ENCODE results near the gene EPS8.
"Not testable (repeated sequence)": the region's sequence is repeated elsewhere in the genome, so short reads cannot be mapped to it uniquely, and the experiment has no call there.

EPS8 gene

GRCh38 chr12:15770021-15770420 is 19.2 kb downstream of the EPS8 start:
- no peak for DNase-seq (ENCODE audit: low spot score in 2 of 2)
- ATAC-seq (replicated peaks; ENCODE audit: extremely low read depth, poor library complexity, severe bottlenecking): no peak
- no peaks in the 10 kb centered on the region for H3K4me1 Mint-ChIP-seq
- H3K36me3 Mint-ChIP-seq (ENCODE audit: insufficient read depth): no peaks in the 10 kb centered on the region
- H3K27me3 Mint-ChIP-seq: peaks cover 25% of the 10 kb centered on the region
- no peak overlapping the region for H3K4me3 Mint-ChIP-seq
- no peak overlapping the region for H3K27ac Mint-ChIP-seq (ENCODE audit: low read depth)
- no peaks in the 10 kb centered on the region for H3K9me3 Mint-ChIP-seq

DNA sequence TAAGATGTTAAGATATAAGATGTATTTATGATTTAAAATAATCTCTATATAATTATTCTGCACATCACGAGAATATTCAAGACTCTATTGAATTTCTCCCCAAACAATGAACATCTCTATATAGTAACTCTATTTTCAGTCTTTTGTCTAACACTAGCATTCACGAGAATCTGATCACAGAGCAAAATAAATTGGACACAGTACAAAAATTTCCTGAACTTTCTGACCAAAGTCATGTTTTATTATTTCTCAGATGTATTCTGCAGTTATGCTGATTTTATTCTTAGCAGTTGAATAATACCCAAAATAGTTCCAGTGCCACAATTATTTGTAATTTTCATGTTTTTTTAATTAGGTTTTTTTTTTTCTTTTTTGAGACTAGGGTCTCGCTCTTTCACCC is 19.6 kb downstream of the EPS8 start:
- Mint-ChIP-seq H3K27me3 (peaks cover 25% of the 10 kb centered on the region), H3K36me3 (ENCODE audit: insufficient read depth) (no peaks in the 10 kb centered on the region), H3K9me3 (no peaks in the 10 kb centered on the region), H3K27ac (ENCODE audit: low read depth) (no peak overlapping the region), H3K4me1 (no peaks in the 10 kb centered on the region), H3K4me3 (no peak overlapping the region)
- DNase-seq (ENCODE audit: low spot score in 2 of 2) (no peak), ATAC-seq (replicated peaks; ENCODE audit: extremely low read depth, poor library complexity, severe bottlenecking) (no peak)

GRCh38 chr12:15767301-15767700 is 21.9 kb downstream of the EPS8 start:
- H3K27me3 Mint-ChIP-seq: peaks cover 18% of the 10 kb centered on the region

GRCh38 chr12:15763328-15763727 is 25.9 kb downstream of the EPS8 start:
- DNase-seq (ENCODE audit: low spot score in 2 of 2) (no peak), ATAC-seq (replicated peaks; ENCODE audit: extremely low read depth, poor library complexity, severe bottlenecking) (no peak)
- Mint-ChIP-seq H3K27me3 (peaks cover 32% of the 10 kb centered on the region), H3K27ac (ENCODE audit: low read depth) (no peak overlapping the region), H3K36me3 (ENCODE audit: insufficient read depth) (no peaks in the 10 kb centered on the region), H3K4me1 (no peaks in the 10 kb centered on the region), H3K9me3 (no peaks in the 10 kb centered on the region), H3K4me3 (no peak overlapping the region)

More at GRCh38 chr12:15767301-15767700, 21.9 kb downstream of the EPS8 start:
- Mint-ChIP-seq H3K9me3 (no peaks in the 10 kb centered on the region), H3K36me3 (ENCODE audit: insufficient read depth) (no peaks in the 10 kb centered on the region), H3K27ac (ENCODE audit: low read depth) (no peak overlapping the region), H3K4me3 (no peak overlapping the region), H3K4me1 (no peaks in the 10 kb centered on the region)
- ATAC-seq (replicated peaks; ENCODE audit: extremely low read depth, poor library complexity, severe bottlenecking) (no peak), DNase-seq (ENCODE audit: low spot score in 2 of 2) (no peak)

DNA sequence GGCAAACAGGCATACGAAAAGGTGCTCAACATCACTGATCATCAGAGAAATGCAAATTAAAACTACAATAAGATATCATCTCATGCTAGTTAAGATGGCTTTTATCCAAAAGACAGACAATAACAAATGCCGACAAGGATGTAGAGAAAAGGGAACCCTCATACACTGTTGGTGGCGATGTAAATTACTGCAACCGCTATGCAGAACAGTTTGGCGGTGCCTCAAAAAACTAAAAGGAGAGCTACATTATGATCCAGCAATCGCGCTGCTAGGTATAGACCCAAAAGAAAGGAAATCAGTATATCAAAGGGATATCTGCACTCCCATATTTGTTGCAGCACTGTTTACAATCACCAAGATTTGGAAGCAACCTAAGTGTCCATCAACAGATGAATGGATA is 27.0 kb downstream of the EPS8 start:
- H3K4me1 Mint-ChIP-seq; DNase-seq (ENCODE audit: low spot score in 2 of 2); H3K36me3 Mint-ChIP-seq (ENCODE audit: insufficient read depth); H3K4me3 Mint-ChIP-seq; H3K27ac Mint-ChIP-seq (ENCODE audit: low read depth); H3K9me3 Mint-ChIP-seq; ATAC-seq (replicated peaks; ENCODE audit: extremely low read depth, poor library complexity, severe bottlenecking): not testable (repeated sequence)
- peaks cover 32% of the 10 kb centered on the region for H3K27me3 Mint-ChIP-seq

- H3K27ac Mint-ChIP-seq (ENCODE audit: low read depth): no peak overlapping the region
- H3K4me1 Mint-ChIP-seq: no peaks in the 10 kb centered on the region
- no peak overlapping the region for H3K4me3 Mint-ChIP-seq
- DNase-seq (ENCODE audit: low spot score in 2 of 2) (no peak), ATAC-seq (replicated peaks; ENCODE audit: extremely low read depth, poor library complexity, severe bottlenecking) (no peak)
- H3K9me3 Mint-ChIP-seq: no peaks in the 10 kb centered on the region
- no peaks in the 10 kb centered on the region for H3K36me3 Mint-ChIP-seq (ENCODE audit: insufficient read depth)
- H3K27me3 Mint-ChIP-seq: peaks cover 49% of the 10 kb centered on the region
Measured at GRCh38 chr12:15757553-15758255, 31.5 kb downstream of the EPS8 start.

DNA sequence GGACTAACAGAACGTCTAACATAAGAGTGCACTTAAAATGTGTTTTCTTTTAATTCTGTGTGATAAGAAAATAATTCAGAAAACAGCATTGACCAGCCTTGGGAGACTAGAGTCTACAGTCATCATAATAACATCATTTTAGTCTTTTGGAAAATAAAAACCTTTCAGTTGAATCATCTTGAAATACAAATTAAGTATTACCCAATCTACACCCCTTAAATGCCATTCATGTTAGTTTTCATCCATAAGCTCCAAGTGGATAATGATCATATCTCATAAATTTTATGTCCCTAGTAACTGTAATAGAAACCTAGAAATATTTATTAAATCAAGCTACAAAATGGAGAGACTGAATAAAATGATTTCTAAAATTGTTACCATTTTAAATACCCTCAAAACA is 32.4 kb downstream of the EPS8 start:
- DNase-seq (ENCODE audit: low spot score in 2 of 2): no peak
- ATAC-seq (replicated peaks; ENCODE audit: extremely low read depth, poor library complexity, severe bottlenecking): no peak
- Mint-ChIP-seq H3K9me3 (peaks cover under 1% of the 10 kb centered on the region), H3K27ac (ENCODE audit: low read depth) (no peak overlapping the region), H3K4me1 (no peaks in the 10 kb centered on the region), H3K4me3 (no peak overlapping the region), H3K27me3 (peaks cover 48% of the 10 kb centered on the region), H3K36me3 (ENCODE audit: insufficient read depth) (no peaks in the 10 kb centered on the region)

GRCh38 chr12:15754233-15754632 is 35.0 kb downstream of the EPS8 start:
- no peaks in the 10 kb centered on the region for H3K36me3 Mint-ChIP-seq (ENCODE audit: insufficient read depth)
- H3K27ac Mint-ChIP-seq (ENCODE audit: low read depth): no peak overlapping the region
- H3K4me3 Mint-ChIP-seq: no peak overlapping the region
- H3K27me3 Mint-ChIP-seq: peaks cover 36% of the 10 kb centered on the region
- ATAC-seq (replicated peaks; ENCODE audit: extremely low read depth, poor library complexity, severe bottlenecking) (no peak), DNase-seq (ENCODE audit: low spot score in 2 of 2) (no peak)
- no peaks in the 10 kb centered on the region for H3K4me1 Mint-ChIP-seq
- peaks cover 6% of the 10 kb centered on the region for H3K9me3 Mint-ChIP-seq

- H3K9me3 Mint-ChIP-seq: peaks cover 6% of the 10 kb centered on the region
- DNase-seq (ENCODE audit: low spot score in 2 of 2): no peak
- H3K27ac Mint-ChIP-seq (ENCODE audit: low read depth): no peak overlapping the region
- H3K36me3 Mint-ChIP-seq (ENCODE audit: insufficient read depth): no peaks in the 10 kb centered on the region
- no peak overlapping the region for H3K4me3 Mint-ChIP-seq
- no peaks in the 10 kb centered on the region for H3K4me1 Mint-ChIP-seq
- ATAC-seq (replicated peaks; ENCODE audit: extremely low read depth, poor library complexity, severe bottlenecking): no peak
- peaks cover 26% of the 10 kb centered on the region for H3K27me3 Mint-ChIP-seq
Measured at GRCh38 chr12:15752785-15753184, 36.4 kb downstream of the EPS8 start.

DNA sequence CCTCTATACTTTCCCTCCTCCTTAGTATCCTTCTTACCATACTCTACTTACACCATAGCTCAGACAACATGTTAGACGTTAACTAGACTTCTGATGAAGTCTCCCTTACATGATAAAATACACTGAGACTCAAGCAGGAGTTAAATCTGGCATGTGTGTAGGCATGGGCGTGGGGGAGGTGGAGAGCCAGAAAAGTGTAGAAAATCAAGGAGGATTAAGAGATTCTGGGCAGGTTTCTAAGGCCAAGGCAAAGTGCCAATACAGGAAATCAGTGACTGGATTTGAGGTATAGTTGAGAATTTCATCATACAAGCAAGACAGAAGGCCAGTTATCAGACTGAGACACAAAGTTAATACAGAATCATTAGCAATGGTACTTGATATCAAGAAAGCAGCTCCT is 37.4 kb downstream of the EPS8 start:
- H3K4me3 Mint-ChIP-seq: no peak overlapping the region
- peaks cover 6% of the 10 kb centered on the region for H3K9me3 Mint-ChIP-seq

GRCh38 chr12:15749937-15750336 is 39.3 kb downstream of the EPS8 start:
- Mint-ChIP-seq H3K27me3 (peaks cover 12% of the 10 kb centered on the region), H3K4me3 (no peak overlapping the region), H3K4me1 (no peaks in the 10 kb centered on the region), H3K36me3 (ENCODE audit: insufficient read depth) (no peaks in the 10 kb centered on the region), H3K27ac (ENCODE audit: low read depth) (no peak overlapping the region), H3K9me3 (peaks cover 6% of the 10 kb centered on the region)
- no peak for ATAC-seq (replicated peaks; ENCODE audit: extremely low read depth, poor library complexity, severe bottlenecking)
- no peak for DNase-seq (ENCODE audit: low spot score in 2 of 2)

More for the DNA sequence above, 37.4 kb downstream of the EPS8 start:
- DNase-seq (ENCODE audit: low spot score in 2 of 2) (no peak), ATAC-seq (replicated peaks; ENCODE audit: extremely low read depth, poor library complexity, severe bottlenecking) (no peak)
- Mint-ChIP-seq H3K4me1 (no peaks in the 10 kb centered on the region), H3K36me3 (ENCODE audit: insufficient read depth) (no peaks in the 10 kb centered on the region), H3K27ac (ENCODE audit: low read depth) (no peak overlapping the region), H3K27me3 (peaks cover 25% of the 10 kb centered on the region)

- not testable (repeated sequence) for H3K4me3 Mint-ChIP-seq; H3K9me3 Mint-ChIP-seq; H3K36me3 Mint-ChIP-seq (ENCODE audit: insufficient read depth); ATAC-seq (replicated peaks; ENCODE audit: extremely low read depth, poor library complexity, severe bottlenecking); H3K4me1 Mint-ChIP-seq; H3K27ac Mint-ChIP-seq (ENCODE audit: low read depth); DNase-seq (ENCODE audit: low spot score in 2 of 2)
- H3K27me3 Mint-ChIP-seq: peaks cover 11% of the 10 kb centered on the region
Measured at GRCh38 chr12:15741870-15742269, 47.3 kb downstream of the EPS8 start.

- H3K27me3 Mint-ChIP-seq: peaks cover 11% of the 10 kb centered on the region
- no peak overlapping the region for H3K27ac Mint-ChIP-seq (ENCODE audit: low read depth)
- no peaks in the 10 kb centered on the region for H3K36me3 Mint-ChIP-seq (ENCODE audit: insufficient read depth)
- ATAC-seq (replicated peaks; ENCODE audit: extremely low read depth, poor library complexity, severe bottlenecking) (no peak), DNase-seq (ENCODE audit: low spot score in 2 of 2) (no peak)
- H3K4me3 Mint-ChIP-seq: no peak overlapping the region
- H3K9me3 Mint-ChIP-seq: no peaks in the 10 kb centered on the region
- H3K4me1 Mint-ChIP-seq: no peaks in the 10 kb centered on the region
Measured at GRCh38 chr12:15741082-15741481, 48.1 kb downstream of the EPS8 start.

Measured in central memory CD8-positive, alpha-beta T cell (primary cell).